Stimulated activated CD8-positive, alpha-beta memory T cell treated with anti-CD3 and anti-CD28 coated beads, Interleukin-2, amount 100 ng/mL, for 48 hours (primary cell): ENCODE measurements around the gene GRAMD4.

Experiments used
- DNase-seq, 2 donors: peaks; one replicate each; pipeline ENCODE4 v3.0.0-alpha.2; 2020; ENCODE audit warnings: low read depth in 2 of 2

Gene GRAMD4

GRCh38 chr22:46582281-46582933 is 37.8 kb upstream of the GRAMD4 start:
- DNase-seq, result no peak

DNA sequence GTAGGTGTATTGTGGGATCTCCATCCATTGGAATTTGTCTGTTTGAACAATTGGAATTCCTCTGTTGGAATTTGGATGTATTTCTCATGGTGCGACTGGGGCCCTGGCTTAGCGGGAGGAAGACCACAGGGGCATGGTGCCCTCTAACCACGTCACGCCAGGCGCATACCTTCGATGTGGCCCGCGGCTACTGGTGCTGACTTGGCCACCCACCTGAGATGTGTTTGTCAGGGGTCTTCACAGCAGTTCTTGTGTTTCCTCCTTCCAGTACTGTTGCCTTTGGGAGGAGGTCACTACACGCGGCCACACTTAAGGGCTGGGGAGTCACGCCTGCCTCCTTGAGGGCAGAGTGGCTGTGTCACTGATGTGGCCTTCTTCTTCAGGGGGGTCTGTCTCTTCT is 36.6 kb upstream of the GRAMD4 start:
- DNase-seq, result no peak

DNA sequence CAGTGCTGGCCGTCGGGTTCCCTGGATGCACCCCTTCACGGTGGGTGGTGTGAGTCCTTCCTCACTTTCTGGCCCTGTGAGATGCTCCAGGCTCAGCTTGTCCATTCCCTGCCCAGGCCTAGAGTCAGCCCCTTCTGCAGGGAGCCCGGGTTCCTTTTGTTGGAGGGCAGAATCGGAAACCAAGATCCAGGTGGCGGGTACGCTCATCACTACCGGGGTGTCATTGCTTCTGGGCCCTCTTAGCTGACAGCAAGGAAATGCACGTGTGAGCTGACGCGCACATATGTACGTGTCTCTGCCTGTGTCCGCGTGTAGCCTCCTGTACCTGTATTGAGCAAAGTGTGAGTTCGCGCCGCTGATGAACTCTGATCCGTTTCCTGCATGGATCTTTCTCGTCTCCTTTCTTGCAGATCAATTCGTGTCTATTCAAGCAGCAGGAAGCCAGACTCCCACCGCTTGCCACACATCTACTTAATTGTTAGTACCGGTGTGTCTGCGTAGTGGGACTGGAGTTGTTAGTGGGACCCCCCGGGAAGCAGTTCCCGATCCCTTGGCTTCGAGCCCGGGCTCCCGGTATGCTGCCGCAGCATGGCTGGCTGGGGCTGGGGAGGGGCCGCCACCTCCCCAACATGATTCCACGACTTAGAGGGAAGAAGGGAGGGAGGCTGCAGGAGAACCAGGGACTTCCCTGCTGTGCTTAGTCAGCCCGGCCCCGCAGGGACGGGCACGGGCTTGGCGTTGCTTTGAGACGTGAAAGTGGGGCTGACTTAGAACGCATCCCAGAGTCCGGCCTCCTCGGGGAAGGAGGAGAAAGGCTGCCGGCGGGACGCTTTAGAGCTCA is 35.9 kb upstream of the GRAMD4 start:
- DNase-seq, result no peak

GRCh38 chr22:46585340-46586122 is 34.7 kb upstream of the GRAMD4 start:
- DNase-seq, result no peak

- no peak for DNase-seq
Measured at GRCh38 chr22:46586123-46586519, 34.1 kb upstream of the GRAMD4 start.

DNA sequence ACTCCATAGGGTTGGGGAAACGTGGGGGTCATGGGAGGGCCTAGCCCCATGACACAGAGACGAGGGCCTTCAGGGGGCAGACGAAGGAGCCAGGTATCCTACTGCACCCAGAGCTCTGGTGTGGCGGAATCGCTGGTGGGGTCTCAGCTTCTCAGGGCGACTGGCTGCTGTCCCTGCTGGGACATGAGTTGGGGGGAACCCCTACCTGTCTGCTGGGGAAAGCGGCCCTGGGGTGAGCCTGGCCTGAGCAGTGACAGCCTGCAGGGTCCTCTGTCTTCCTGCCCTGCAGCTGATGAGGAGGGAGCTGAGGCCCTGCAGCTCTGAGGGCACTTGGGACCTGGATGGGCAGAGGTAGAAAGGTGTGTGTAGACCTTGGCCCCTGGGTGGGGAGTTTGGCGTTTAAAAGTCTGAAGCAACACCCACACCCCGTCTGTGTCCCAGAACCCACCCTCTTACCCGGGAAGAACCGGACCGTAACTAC is 33.6 kb upstream of the GRAMD4 start:
- DNase-seq, result no peak

- DNase-seq, result no peak
Measured at GRCh38 chr22:46587061-46587460, 33.1 kb upstream of the GRAMD4 start.

DNA sequence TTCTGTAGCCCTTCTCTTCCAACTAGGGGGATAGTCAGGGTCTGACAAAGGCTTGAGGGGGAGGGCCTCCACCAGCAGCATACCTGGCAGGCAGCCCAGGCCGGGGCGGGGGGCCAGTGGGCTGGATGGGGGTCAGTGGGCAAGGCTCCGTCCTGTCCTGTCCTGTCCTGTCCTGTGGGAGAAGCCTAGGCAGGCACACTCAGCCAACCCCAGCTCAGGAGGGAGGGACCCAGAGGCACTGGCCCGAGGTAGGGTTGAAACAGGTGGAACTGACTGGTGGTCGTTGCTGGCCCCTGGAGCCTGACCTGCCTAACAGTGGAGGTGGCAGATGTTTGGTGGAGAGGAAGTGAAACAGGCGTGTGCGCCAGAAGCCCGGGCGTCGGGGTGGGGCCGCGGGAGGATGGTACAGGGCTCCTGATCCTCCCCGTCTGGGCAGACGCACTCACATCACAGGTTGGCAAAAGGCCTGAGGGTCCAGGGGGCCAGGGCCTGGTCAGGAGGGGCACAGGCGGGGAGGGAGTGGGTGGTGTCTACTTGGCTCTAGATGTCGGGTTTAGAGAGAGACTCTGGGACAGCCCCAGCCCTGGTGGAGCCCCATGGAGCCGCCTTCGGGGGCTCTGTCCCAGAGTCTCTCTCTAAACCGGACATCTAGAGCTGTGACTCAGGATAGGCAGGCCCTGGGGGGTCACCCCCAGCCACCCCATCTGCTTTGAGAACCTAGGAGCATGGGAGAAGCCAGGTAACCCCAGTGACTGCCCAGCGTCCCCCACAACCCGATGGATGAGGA is 32.5 kb upstream of the GRAMD4 start:
- DNase-seq, result no peak

- no peak for DNase-seq
Measured at GRCh38 chr22:46588279-46589140, 31.7 kb upstream of the GRAMD4 start.

DNA sequence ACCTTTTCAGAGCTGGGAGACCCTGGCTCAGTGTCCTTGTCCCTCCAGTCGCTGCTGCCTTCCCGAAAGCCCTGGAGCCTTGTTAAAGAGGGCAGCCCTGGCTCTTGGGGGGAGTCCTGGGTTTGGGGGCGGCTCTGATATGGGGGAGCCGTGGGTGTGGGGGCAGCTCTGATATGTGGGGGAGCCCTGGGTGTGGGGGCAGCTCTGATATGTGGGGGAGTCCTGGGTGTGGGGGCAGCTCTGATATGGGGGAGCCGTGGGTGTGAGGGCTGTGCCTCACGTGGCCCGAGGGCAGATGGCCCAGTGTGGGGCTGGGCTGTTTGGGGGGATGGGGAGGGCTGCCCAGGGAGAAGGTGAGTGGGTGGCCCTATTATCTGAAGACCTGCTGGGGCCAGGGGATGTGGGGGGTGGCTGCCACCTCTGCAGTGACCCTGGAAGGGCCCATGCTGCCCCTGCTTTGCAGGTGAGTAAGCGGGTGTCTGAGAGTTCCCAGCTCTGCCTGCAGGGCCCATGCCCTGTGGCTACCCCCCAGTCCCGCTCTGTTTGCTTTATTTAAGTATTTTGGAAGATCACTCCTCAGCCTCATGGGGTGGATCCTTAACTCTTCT is 30.9 kb upstream of the GRAMD4 start:
- no peak for DNase-seq

GRCh38 chr22:46589871-46590271 is 30.3 kb upstream of the GRAMD4 start:
- DNase-seq, result no peak

DNA sequence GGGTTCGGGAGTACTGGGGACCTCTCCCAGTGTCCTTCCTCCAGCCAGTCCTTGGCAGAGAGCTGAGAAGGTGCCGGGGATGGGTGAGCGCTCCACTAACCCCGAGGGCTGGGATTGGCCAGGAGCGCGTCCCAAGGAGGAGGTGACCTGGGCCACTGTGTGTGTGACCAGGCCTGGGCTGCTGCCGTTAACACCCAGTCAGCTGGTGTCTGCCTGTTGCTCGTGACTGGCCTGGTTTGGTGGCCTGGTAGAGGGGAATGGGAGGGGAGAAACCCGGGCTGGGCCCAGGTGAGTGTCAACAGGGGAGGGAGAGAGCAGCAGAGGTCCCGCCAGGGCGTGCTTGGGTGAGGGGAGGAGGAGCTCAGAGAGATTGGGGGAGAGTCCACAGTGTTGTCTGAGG is 29.9 kb upstream of the GRAMD4 start:
- no peak for DNase-seq

DNA sequence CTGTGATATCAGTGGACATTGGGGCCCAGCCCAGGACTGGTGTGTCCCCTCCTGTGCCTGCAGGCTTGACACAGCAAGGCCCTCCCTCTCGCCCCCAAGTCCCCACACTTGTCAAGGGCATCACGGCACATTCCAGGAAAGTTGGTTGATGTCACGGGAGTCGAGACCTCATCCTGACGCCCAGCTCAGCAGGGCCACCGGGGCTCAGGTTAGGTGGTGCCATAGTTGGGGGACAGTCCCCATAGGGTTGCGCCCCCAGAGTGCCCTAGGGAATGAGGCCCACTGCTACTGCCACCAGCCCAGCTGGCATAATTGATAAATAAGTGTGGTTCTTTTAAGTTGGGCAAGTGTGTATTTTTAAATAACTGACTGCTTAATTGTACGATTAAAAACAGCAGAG is 28.3 kb upstream of the GRAMD4 start:
- no peak for DNase-seq

DNA sequence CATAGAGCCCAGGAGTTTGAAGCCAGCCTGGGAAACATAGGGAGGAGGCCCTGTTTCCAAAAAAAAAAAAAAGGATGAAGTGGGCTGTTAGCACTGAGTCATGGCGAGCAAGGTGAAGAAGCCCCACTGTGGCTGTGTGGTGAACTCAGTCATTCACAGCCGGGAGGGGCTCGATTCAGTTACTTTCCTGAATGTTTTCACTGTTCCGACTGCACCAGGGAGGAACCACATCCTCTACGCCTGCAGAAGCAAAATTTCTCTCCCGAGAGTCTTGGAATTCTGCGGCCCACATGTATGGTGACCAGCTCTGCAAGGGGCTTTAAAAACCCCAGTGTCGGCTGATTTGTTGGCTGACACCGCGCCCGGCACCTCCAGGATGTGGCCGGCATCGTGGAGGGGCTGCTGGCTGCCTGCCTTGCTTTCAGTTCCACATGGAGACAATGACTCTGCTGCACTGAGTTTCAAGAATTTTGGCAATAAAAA is 27.8 kb upstream of the GRAMD4 start:
- peak; percentile 51 to 56 for DNase-seq

DNA sequence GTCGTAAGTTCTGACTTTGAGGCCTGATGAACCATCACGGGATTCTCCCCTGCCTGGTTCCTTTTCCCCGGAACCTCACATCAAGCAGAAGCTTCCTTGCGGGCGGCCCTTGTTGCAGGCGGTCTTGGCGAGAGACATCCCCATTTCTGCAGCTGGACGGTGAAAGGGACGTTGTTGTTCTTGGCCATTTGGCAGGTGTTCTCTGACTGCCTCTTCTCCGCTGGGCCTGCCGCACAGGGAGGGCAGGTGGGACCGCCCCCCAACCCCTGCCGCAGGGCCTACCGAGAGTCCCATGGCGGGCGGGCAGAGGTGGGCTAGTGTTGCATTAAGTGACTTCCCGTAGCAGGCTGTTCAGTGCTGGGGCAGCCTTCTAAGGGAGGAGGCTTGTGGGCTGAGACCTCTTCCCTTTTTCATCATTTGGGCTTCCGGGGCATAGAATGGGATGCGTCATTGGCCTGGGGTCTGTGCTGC is 26.9 kb upstream of the GRAMD4 start:
- DNase-seq, result peak in 1 of 2 donors; percentile 39

- no peak for DNase-seq
Measured at GRCh38 chr22:46593996-46594946, 25.9 kb upstream of the GRAMD4 start.

DNA sequence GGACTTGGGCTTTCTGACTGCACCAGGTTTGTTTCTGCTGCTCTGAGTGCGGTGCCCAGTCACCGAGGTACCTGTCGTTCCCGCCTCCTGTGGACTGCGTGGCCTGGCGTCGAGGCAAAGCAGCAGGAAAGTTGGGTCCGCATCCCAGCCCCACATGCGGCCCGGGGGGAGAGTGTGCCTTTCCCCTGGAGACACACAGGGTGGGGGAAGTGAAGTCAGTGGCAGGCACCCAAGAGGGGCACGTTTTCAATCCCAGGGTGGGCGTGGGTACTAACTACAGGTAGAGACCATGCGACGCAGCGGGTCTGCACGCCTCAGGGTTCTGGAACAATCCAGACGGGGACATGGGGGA is 25.3 kb upstream of the GRAMD4 start:
- no peak for DNase-seq

GRCh38 chr22:46595545-46595944 is 24.6 kb upstream of the GRAMD4 start:
- DNase-seq, result no peak

GRCh38 chr22:46596032-46596441 is 24.1 kb upstream of the GRAMD4 start:
- DNase-seq, result no peak
